GM21423 (cell line): ENCODE measurements around the gene SORBS1.

ENCODE experiments used
- ATAC-seq: cut with Tn5 transposase; IDR thresholded peaks from one replicate; pipeline ENCODE4 v1.9.1; 2021; ENCODE audit warnings: mild to moderate bottlenecking, moderate library complexity; ENCODE audit not compliant: unreplicated experiment

The SORBS1 gene

DNA sequence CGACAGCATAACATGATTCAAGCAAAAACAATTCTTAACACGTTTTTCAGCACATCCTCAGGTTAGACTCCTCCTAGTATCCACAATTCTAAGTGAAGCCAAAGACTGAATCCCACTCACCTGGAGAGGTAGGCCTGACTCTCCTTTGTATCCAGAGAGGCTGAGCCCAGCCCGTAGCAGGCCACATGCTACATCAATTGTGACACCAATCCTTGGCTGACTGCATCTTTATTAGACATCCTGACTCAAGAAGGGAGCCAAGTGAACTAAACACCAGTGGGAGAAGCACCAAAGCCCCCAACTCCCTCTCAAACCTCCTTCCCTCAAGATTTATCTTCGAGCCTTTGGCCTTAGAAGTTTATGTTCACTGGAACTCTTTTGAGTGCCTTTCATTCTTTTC, 144.9 kb downstream of the SORBS1 start:
- ATAC-seq: no peak

DNA sequence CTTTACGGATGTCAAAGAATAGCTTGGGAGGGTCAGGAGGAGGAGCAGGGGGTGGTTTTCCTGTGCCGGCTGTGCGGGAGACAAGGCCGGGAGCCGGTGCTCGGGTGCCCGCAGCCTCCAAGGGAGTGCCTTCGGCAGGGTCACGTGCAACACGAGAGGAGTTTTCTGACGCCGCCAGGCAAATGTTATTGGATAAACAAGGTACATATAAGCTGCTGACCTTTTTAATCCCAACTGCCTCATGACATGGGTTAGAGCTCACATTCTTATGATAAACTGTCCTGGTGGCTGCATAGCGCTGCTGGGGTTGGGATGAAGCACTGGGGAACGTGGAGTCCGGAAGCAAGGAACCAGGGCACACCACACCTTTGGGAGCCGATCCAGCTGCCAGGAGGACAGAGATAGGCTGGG, 145.5 kb downstream of the SORBS1 start:
- no peak for ATAC-seq

DNA sequence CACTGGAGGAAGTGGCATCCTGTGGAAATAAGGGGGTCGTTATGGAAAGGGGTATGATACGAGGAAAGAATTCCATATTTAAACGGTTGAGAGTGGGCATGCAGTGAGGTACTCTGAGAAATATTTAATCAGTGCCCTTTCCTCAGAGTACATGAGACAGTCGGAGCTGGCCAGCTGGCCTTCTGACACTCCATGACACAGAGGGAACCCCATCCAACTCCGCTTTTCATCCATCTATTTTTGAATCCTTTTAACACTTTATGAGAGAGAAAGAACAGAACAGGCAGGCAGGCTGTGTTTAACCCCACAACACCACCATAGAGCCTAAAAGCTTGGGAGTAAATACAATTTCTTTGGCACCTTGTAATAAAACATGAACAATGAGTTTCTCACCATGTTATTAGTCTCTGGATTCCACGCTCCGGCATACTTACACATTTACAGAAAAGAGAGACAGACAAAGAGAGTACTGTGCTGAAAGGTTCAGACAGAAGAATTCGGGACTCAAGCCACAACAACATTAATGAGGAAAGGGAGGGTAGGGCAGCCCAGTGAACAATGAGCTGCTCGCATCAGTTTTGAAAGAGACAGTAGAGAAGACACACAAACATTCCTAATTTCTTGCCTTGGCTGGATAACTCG, 146.2 kb downstream of the SORBS1 start:
- ATAC-seq: no peak

DNA sequence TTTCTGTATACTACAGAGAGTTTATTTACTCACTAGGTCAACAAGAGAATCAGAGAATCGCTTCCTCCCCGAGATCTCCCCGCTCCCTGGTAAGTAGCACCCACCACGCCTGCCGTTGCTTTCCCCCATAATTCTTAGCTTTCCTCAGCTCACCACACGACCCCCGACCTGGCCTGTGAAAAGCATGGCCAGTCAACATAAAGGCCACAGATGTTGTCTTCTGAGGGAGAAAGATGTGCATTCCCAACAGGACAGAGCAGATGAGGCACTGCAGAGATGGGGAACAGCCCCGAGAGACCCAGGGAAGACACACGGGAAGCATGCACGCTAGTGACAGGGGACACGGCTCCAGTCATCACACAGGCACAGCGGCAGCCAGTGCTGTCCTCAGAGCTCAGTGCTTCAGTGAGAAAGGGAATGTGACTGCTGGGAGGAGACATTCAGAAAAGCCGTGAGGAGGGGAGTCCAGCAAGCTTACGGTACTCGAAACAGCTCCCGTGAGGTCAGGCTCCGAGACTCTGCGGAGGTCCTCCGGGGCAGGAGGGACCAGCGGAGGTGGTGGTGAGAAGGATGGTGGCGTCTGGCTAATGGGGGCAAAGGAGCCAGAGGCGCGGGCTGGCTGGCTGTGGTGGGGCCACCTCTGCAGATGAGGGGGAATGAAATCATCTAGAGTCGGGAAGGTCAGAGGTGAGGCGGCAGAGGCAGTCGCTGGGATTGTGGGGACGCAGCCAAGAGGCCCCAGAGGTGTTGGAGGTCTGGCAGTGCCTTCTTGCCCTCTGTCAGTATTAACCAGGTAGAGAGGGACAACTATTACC, 146.9 kb downstream of the SORBS1 start:
- ATAC-seq: no peak

GRCh38 chr10:95413588-95413987, 147.6 kb downstream of the SORBS1 start:
- ATAC-seq: no peak

DNA sequence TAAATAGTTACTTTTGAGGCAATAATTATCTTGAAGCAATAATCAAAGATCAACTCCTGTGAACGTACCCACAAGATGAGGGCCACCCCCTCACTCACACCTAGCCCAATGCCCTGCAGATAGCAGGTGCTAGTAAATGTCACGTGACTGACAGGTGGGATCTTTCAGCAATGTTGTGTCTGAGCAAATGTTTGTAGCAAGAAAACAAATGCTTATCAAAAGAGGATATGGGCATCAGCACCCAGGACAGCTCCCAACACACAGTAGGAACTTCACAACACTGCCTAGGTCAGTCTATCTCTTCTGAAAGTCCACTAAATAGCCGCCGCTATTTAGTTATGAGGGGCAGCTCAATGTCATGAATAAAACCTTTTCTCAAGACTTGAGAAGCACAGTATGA, 149.5 kb downstream of the SORBS1 start:
- ATAC-seq: no peak

DNA sequence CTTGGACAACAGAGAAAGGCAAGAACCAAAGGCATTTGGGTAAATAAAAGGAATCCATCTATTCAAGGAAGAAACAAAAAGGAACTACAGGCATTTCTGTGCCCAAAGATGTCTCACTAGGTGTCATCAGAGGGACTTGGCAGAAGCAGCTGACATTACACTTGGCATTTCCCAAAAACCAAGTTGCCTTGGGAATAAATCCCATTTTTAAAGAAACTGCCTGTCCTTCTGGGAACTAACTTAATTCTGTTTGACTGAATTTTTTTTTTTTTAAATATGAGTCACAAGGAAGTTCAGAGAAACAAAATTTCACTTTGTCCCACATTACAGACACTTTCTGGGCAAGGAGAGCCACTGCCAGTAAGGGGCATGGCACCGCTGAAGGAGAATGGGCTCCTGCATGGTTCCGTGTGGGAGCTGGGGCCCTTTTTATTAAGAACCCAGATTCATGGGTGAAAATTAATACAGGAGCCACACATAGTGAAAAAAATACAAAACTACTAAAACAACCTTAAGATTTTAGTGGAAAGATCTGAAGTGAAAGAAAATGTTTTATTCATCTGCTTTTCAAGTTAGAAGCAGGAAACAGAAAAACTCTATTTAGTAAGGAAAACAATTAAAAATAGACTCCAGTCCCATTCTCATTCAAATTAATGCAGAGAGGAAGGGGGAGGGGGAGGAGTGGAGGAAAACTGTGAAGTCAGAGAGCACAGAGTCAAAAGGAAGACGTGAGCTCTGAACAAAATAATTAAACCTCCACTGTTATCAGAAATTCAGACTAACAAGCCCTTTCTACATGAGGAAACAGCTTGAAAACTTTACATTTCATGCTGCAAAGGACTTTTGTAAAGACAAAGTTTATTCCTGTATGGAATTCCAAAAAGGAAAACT, 151.9 kb downstream of the SORBS1 start:
- no peak for ATAC-seq

- ATAC-seq: no peak
Measured at GRCh38 chr10:95408148-95408960, 152.8 kb downstream of the SORBS1 start.

DNA sequence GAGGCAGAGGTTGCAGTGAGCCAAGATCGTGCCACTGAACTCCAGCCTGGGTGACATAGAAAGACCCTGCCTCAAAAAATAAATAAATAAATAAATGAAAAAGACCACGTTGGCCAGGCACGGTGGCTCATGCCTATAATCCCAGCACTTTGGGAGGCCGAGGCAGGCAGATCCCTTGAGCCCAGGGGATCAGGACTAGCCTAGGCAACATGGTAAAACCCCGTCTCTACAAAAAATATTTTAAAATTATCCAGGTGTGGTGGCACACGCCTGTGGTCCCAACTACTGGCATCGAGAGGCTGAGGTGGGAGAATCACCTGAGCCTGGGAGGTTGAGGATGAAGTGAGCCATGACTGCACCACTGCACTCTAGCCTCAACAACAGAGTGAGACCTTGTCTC, 153.6 kb downstream of the SORBS1 start:
- no peak for ATAC-seq

- ATAC-seq: no peak
Measured at GRCh38 chr10:95406651-95407280, 154.4 kb downstream of the SORBS1 start.

DNA sequence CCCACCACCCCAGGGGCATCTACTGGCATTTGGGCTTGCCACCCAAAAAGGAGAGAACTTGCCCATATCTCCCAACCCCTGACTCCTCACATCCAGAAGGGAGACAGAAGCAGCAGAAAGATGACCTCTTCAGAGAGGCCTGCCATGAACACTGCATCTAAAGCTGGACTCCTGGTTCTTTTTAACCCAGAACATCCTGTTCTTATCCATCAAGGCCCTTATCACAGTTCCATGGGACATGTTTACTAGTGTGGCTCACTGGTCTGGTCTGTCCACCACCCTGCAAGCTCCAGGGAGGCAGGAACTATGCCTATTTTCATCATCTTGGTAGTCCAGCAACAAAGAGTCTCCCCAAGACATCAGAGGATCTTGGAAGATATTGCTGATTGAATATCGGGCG, 155.5 kb downstream of the SORBS1 start:
- ATAC-seq: no peak

DNA sequence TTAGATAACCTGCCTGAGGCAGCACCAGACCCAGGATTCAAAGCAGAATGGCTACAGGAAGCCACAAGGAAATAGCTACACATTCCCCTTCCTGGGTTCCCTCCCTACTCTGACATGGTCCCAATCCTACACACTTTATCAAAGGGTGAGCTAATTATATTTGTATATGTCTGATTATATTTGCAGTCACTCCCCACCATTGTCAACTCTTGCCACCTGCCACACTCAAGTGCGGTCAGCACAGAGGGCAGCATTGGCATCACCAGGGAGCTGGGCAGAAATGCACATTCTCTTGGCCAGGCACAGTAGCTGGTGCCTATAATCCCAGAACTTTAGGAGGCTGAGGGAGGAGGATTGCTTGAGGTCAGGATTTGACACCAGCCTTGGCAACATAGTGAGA, 156.3 kb downstream of the SORBS1 start:
- ATAC-seq: no peak

DNA sequence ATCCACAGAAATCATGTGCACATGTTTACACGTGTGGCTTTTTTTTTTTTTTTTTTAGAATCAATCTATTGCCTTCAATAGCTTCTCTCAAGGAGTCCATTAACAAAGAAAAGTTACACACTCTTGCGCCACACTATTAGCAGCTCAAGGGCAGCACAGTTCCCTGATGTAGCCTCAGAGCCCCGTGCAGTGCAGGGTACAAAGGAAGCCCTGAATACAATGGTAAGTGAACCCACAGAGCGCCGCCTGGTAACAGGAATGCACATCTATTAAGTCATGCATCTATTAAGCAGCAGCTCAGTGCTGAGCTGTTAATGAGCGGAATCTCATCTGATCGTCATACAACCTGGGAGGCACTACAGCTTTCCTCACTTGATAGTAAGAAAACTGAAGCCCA, 156.7 kb downstream of the SORBS1 start:
- ATAC-seq: no peak

- no peak for ATAC-seq
Measured at GRCh38 chr10:95403700-95404461, 157.3 kb downstream of the SORBS1 start.

GRCh38 chr10:95401704-95402469, 159.3 kb downstream of the SORBS1 start:
- no peak for ATAC-seq

GRCh38 chr10:95400787-95401186, 160.4 kb downstream of the SORBS1 start:
- no peak for ATAC-seq

DNA sequence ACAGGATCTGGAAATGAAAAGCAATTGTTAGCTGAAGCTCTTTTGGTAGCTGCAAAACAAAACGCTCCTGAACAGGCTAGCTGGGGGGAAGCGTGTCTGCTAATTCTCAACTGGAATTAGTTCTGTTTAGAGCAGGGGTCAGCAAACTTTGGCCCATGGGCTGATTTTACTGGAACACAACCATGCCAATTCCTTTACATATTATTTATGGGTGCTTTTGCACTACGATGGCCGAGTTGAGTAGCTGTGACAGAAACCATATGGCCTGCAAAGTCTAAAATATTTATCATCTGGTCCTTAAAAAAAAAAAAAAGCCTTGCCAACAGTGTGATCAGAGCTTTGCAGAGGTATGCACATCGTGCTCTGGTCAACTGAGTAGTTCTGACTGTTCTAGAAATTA, 162.0 kb downstream of the SORBS1 start:
- no peak for ATAC-seq

- ATAC-seq: no peak
Measured at GRCh38 chr10:95397747-95398146, 163.4 kb downstream of the SORBS1 start.

DNA sequence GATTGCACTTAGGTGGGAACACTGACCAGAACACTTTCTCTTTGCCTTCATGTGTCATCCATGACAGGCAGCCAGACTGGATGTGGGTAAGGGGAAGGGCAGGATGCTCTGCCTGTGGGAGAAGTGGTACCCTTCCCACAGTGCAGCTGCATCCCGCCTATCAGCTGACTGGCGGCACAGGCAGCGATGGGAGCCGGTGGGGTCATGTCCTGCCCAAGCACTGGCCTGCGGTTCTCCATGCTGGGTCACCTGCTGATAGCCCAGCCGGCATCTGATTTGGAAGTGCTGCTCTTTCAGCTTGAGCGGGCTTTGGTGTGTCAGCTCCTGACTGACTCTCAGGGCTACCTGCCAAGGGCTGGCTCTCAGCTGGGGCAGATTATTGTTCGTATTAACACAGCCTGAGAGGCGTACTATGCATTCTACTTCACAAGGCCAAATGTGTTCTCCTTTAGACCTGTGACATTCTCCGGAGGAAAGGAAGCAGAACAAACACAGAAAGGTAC, 165.2 kb downstream of the SORBS1 start:
- ATAC-seq: no peak
